DND-41 (cell line): ENCODE data around the gene MAP3K2.
A peak's percentile ranks its signal among the peaks of the same experiment; 100 is the strongest.
"Not testable (repeated sequence)": the region's sequence is repeated elsewhere in the genome, so short reads cannot be mapped to it uniquely, and the experiment has no call there.

ENCODE experiments used
- ATAC-seq: fragments of 200-7000 bp; cut with Tn5 transposase; 3 replicates; pipeline ENCODE4 v1.9.1; 2021; ENCODE audit warnings: low read depth; ENCODE audit not compliant: insufficient read depth
- DNase-seq: peaks from one replicate; pipeline ENCODE4 v3.0.0-alpha.2; 2020
- H2AFZ ChIP-seq: 2 replicates; pipeline ENCODE4 v1.6.0; 2012; ENCODE audit warnings: low read depth, low read length
- H3K27ac ChIP-seq: 2 replicates; pipeline ENCODE4 v1.5.1; 2012; ENCODE audit warnings: low read length, inconsistent platforms
- H3K27me3 ChIP-seq: fragments of 200-600 bp; sonication (generic); 2 replicates; pipeline ENCODE4 v1.6.0; 2012; ENCODE audit warnings: low read length, mild to moderate bottlenecking, inconsistent platforms; ENCODE audit not compliant: insufficient read depth, poor library complexity
- H3K36me3 ChIP-seq: 2 replicates; pipeline ENCODE4 v1.5.1; 2012; ENCODE audit warnings: low read length, inconsistent platforms; ENCODE audit not compliant: insufficient read depth
- H3K4me1 ChIP-seq: 2 replicates; pipeline ENCODE4 v1.5.1; 2012; ENCODE audit warnings: mild to moderate bottlenecking, low read length; ENCODE audit not compliant: insufficient read depth
- H3K4me2 ChIP-seq: 2 replicates; pipeline ENCODE4 v1.6.0; 2012; ENCODE audit warnings: mild to moderate bottlenecking, moderate library complexity, low read length, inconsistent platforms; ENCODE audit not compliant: insufficient read depth
- H3K4me3 ChIP-seq, 2 experiments: fragments of 200-600 bp in 1 of 2; shearing (Covaris generic) in 1 of 2; 2 replicates each; pipeline ENCODE4 v1.5.1; 2012 to 2016; ENCODE audit warnings: inconsistent platforms in 2 of 2, low read length in 2 of 2, mild to moderate bottlenecking in 2 of 2, low read depth in 1 of 2, moderate library complexity in 1 of 2
- H3K79me2 ChIP-seq: 2 replicates; pipeline ENCODE4 v1.6.0; 2012; ENCODE audit warnings: low read length, inconsistent platforms; ENCODE audit not compliant: insufficient read depth
- H3K9ac ChIP-seq: 2 replicates; pipeline ENCODE4 v1.6.0; 2012; ENCODE audit warnings: low read depth, mild to moderate bottlenecking, inconsistent platforms, low read length, moderate library complexity
- H3K9me3 ChIP-seq: 2 replicates; pipeline ENCODE4 v1.5.1; 2012; ENCODE audit warnings: low read length, moderate library complexity, mild to moderate bottlenecking, inconsistent platforms; ENCODE audit not compliant: insufficient read depth, severe bottlenecking
- H4K20me1 ChIP-seq: 2 replicates; pipeline ENCODE4 v1.6.0; 2012; ENCODE audit warnings: low read length; ENCODE audit not compliant: insufficient read depth
- EZH2 ChIP-seq: IDR thresholded peaks from 3 replicates; pipeline ENCODE4 v1.6.1; 2012; ENCODE audit warnings: borderline replicate concordance, low read depth, mild to moderate bottlenecking, moderate library complexity, low read length, inconsistent platforms; ENCODE audit not compliant: severe bottlenecking
- TF ChIP-seq, protein P1 (sequence below): IDR thresholded peaks from 2 replicates; pipeline ENCODE4 v1.5.1; 2012; ENCODE audit warnings: borderline replicate concordance, low read length, moderate library complexity, mild to moderate bottlenecking; ENCODE audit not compliant: poor library complexity, severe bottlenecking; ENCODE audit errors: extremely low read depth

Gene MAP3K2

DNA sequence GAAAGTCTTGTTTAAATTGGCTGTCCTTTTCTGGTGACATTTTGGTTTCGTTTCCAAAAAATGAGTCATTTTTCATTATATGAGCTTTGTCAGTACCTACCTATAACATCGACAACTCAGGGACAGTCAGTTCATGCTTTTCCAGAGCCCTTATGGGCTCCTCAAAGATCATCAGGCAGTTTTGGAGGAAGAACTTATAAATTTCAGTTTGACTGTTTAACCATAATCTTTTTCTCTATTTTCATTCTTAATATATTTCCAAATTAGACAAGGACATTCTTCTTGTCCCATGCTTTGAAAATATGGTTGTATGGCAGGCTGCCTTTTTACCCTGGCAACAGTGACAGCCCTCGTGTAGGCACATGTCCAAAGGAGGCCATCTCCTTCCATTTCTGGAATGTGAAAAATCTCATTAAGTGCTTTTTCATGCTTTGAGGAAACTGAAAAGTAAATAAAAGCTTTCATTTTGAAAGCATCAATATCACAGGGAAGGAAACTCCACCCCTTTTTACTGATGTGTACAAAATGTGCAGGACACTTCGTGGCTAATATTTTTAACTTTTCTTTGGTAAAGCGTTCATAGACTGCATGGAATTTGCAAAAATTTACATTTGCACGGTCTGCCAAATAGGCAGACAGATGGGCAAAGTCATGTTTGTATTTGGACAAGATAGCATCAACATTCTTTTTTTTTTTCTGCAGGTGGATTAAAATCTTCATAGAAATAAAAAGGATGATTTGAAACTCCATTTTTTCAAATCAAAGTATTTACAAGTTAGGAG, 23.3 kb upstream of the MAP3K2 start:
- no peak for ATAC-seq
- no peak for DNase-seq
- Histone ChIP-seq H2AFZ (no peak overlapping the region), H3K9me3 (no peaks in the 10 kb centered on the region), H3K27ac (no peak overlapping the region), H3K4me1 (peaks cover 33% of the 10 kb centered on the region), H3K9ac (no peak overlapping the region), H3K36me3 (no peaks in the 10 kb centered on the region), H3K79me2 (no peaks in the 10 kb centered on the region), H3K4me3 (no peak overlapping the region), H3K4me2 (no peak overlapping the region), H4K20me1 (no peaks in the 10 kb centered on the region), H3K27me3 (no peaks in the 10 kb centered on the region)
- no peak for TF ChIP-seq EZH2

DNA sequence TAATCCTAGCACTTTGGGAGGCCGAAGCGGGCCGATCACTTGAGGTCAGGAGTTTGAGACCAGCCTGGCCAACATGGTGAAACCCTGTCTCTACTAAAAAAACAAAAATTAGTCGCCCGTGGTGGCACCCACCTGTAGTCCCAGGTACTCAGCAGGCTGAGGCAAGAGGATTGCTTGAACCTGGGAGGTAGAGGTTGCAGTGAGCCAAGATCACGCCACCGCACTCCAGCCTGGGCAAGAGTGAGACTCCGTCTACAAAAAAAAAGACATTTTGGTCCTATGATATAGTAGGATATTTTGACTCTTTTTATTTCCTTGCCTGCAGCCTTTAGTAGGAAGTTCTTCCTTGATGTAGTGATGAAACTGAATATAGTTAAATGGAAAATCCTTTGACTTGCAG, 21.9 kb upstream of the MAP3K2 start:
- not testable (repeated sequence) for H3K9ac ChIP-seq, H3K4me3 ChIP-seq, ATAC-seq, H3K27ac ChIP-seq, H3K79me2 ChIP-seq, H4K20me1 ChIP-seq, H3K4me2 ChIP-seq, H2AFZ ChIP-seq, H3K36me3 ChIP-seq, DNase-seq, H3K9me3 ChIP-seq, H3K27me3 ChIP-seq
- H3K4me1 ChIP-seq: peaks cover 20% of the 10 kb centered on the region

DNA sequence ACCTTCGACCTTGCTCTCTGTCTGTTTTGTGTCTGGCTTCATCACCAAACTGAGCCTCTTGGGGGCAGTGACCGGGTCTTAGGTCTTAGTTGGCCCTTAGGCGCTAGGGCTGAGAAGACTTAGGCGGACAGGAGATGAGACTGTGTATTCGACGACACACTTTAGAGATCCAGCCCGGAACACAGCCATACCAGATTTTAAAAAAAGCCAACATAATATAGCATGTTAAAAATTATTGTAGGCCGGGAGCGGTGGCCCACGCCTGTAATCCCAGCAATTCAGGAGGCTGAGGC, 21.0 kb upstream of the MAP3K2 start:
- Histone ChIP-seq H3K36me3 (no peaks in the 10 kb centered on the region), H3K27me3 (no peaks in the 10 kb centered on the region), H3K9ac (no peak overlapping the region), H3K79me2 (no peaks in the 10 kb centered on the region), H3K4me1 (peaks cover 18% of the 10 kb centered on the region), H3K9me3 (no peaks in the 10 kb centered on the region), H3K27ac (peak overlapping the region; percentile 74), H3K4me2 (0 out of 2 replicates have a peak overlapping the region, but pooled peaks have one; percentile 69), H2AFZ (peak overlapping the region; percentile 14; the same call in 1 of the 2 replicates), H4K20me1 (no peaks in the 10 kb centered on the region), H3K4me3 (0 out of 4 replicates have a peak overlapping the region, but pooled peaks of 1 of the 2 experiments have one; percentile 49)
- DNase-seq (no peak), ATAC-seq (no peak)
- no peak for TF ChIP-seq EZH2
- TF ChIP-seq, protein P1, sequence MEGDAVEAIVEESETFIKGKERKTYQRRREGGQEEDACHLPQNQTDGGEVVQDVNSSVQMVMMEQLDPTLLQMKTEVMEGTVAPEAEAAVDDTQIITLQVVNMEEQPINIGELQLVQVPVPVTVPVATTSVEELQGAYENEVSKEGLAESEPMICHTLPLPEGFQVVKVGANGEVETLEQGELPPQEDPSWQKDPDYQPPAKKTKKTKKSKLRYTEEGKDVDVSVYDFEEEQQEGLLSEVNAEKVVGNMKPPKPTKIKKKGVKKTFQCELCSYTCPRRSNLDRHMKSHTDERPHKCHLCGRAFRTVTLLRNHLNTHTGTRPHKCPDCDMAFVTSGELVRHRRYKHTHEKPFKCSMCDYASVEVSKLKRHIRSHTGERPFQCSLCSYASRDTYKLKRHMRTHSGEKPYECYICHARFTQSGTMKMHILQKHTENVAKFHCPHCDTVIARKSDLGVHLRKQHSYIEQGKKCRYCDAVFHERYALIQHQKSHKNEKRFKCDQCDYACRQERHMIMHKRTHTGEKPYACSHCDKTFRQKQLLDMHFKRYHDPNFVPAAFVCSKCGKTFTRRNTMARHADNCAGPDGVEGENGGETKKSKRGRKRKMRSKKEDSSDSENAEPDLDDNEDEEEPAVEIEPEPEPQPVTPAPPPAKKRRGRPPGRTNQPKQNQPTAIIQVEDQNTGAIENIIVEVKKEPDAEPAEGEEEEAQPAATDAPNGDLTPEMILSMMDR: no peak

GRCh38 chr2:127408004-127408806, 20.4 kb upstream of the MAP3K2 start:
- Histone ChIP-seq H3K4me1 (peaks cover 18% of the 10 kb centered on the region), H3K4me2 (peak overlapping the region; percentile 69), H3K27ac (peak overlapping the region; percentile 74), H4K20me1 (no peaks in the 10 kb centered on the region), H3K27me3 (no peaks in the 10 kb centered on the region), H3K4me3 (peak overlapping the region in 1 of 2 experiments; percentile 49; a peak in 2 of 4 replicates), H3K9me3 (no peaks in the 10 kb centered on the region), H3K36me3 (no peaks in the 10 kb centered on the region), H2AFZ (peak overlapping the region; percentile 57; the same call in 1 of the 2 replicates), H3K79me2 (no peaks in the 10 kb centered on the region), H3K9ac (peak overlapping the region; percentile 53)
- TF ChIP-seq, protein P1: no peak
- TF ChIP-seq EZH2: no peak
- peak; percentile 91 for ATAC-seq
- DNase-seq: peak; percentile 95
